Neural cell (in vitro differentiated cells): ENCODE results near the gene ZBTB11. TPM values are rescaled to one million over a fixed set of nuclear protein-coding genes. Genes with fewer than 3 reads are reported as not detected.

ENCODE experiments used
- H2AFZ ChIP-seq: fragments of 200-600, 300-800 bp; sonication (generic), shearing (Covaris generic); 2 replicates; pipeline ENCODE4 v1.6.0; 2014; ENCODE audit warnings: low read depth, mild to moderate bottlenecking, antibody characterized with exemption, low read length, moderate library complexity
- H3F3A ChIP-seq: fragments of 200-600 bp; shearing (Covaris generic); 2 replicates; pipeline ENCODE4 v1.6.1; 2016; ENCODE audit warnings: mild to moderate bottlenecking, moderate library complexity, mixed read lengths, antibody characterized with exemption, low read length; ENCODE audit not compliant: insufficient read depth, poor library complexity, severe bottlenecking
- H3K27ac ChIP-seq: fragments of 200-600, 300-800 bp; sonication (generic), shearing (Covaris generic); 2 replicates; pipeline ENCODE4 v1.5.1; 2014; ENCODE audit warnings: mild to moderate bottlenecking, low read length, moderate library complexity
- H3K27me3 ChIP-seq: fragments of 300-800, 200-600 bp; sonication (generic), shearing (Covaris generic); 2 replicates; pipeline ENCODE4 v1.6.0; 2014; ENCODE audit warnings: mild to moderate bottlenecking, low read depth, low read length, moderate library complexity; ENCODE audit not compliant: insufficient read depth
- H3K36me3 ChIP-seq: fragments of 300-800, 200-600 bp; sonication (generic), shearing (Covaris generic); 2 replicates; pipeline ENCODE4 v1.5.1; 2014; ENCODE audit warnings: mild to moderate bottlenecking, antibody characterized with exemption, low read length, moderate library complexity; ENCODE audit not compliant: insufficient read depth
- H3K4me2 ChIP-seq: fragments of 300-800, 200-600 bp; sonication (generic), shearing (Covaris generic); 2 replicates; pipeline ENCODE4 v1.6.0; 2014; ENCODE audit warnings: mild to moderate bottlenecking, low read length
- H3K4me3 ChIP-seq: fragments of 300-800, 200-600 bp; sonication (generic), shearing (Covaris generic); 2 replicates; pipeline ENCODE4 v1.5.1; 2014; ENCODE audit warnings: mild to moderate bottlenecking, low read length, moderate library complexity
- H3K79me2 ChIP-seq: fragments of 200-600 bp; shearing (Covaris generic); replicated peaks from 2 replicates; pipeline ENCODE4 v1.6.0; 2014; ENCODE audit warnings: mild to moderate bottlenecking, low read length, moderate library complexity; ENCODE audit not compliant: insufficient read depth
- H3K9ac ChIP-seq: fragments of 300-800, 200-600 bp; sonication (generic), shearing (Covaris generic); 2 replicates; pipeline ENCODE4 v1.6.1; 2016; ENCODE audit warnings: mild to moderate bottlenecking, low read length, mixed read lengths
- H3K9me2 ChIP-seq: fragments of 200-600 bp; shearing (Covaris generic); 2 replicates; pipeline ENCODE4 v1.6.1; 2016; ENCODE audit warnings: mild to moderate bottlenecking, low read length, mixed read lengths; ENCODE audit not compliant: insufficient read depth
- H3K9me3 ChIP-seq: fragments of 200-600, 300-800 bp; sonication (generic), shearing (Covaris generic); 2 replicates; pipeline ENCODE4 v1.6.1; 2016; ENCODE audit warnings: mild to moderate bottlenecking, mixed run types, low read length, moderate library complexity, mixed read lengths
- H4K20me1 ChIP-seq: fragments of 200-600 bp; shearing (Covaris generic); 2 replicates; pipeline ENCODE4 v1.6.1; 2016; ENCODE audit warnings: mild to moderate bottlenecking, mixed run types; ENCODE audit not compliant: insufficient read depth
- CTCF ChIP-seq: fragments of 450-650 bp; IDR thresholded peaks from 2 replicates; pipeline ENCODE4 v1.5.1; 2014; ENCODE audit warnings: antibody characterized with exemption, mild to moderate bottlenecking, moderate library complexity; ENCODE audit not compliant: poor library complexity, severe bottlenecking
- EP300 ChIP-seq: fragments of 450-650 bp; conservative IDR thresholded peaks from 2 replicates; pipeline ENCODE4 v1.6.1; 2014; ENCODE audit warnings: antibody characterized with exemption, mild to moderate bottlenecking, moderate library complexity; ENCODE audit not compliant: poor library complexity, severe bottlenecking
- EZH2 ChIP-seq: fragments of 200-600, 300-800 bp; shearing (Covaris generic), sonication (generic); IDR thresholded peaks from 2 replicates; pipeline ENCODE4 v1.6.1; 2014; ENCODE audit warnings: antibody characterized with exemption, low read length, borderline replicate concordance, mild to moderate bottlenecking; ENCODE audit not compliant: insufficient read depth, poor library complexity, severe bottlenecking
- MXI1 ChIP-seq: fragments of 450-650 bp; conservative IDR thresholded peaks from 2 replicates; pipeline ENCODE4 v1.6.1; 2014; ENCODE audit warnings: antibody characterized with exemption, mild to moderate bottlenecking; ENCODE audit not compliant: poor library complexity, severe bottlenecking
- POLR2AphosphoS5 ChIP-seq: IDR thresholded peaks from 2 replicates; pipeline ENCODE4 v1.6.1; 2012
- RAD21 ChIP-seq: fragments of 450-650 bp; conservative IDR thresholded peaks from 2 replicates; pipeline ENCODE4 v1.6.1; 2014; ENCODE audit warnings: antibody characterized with exemption, mild to moderate bottlenecking, moderate library complexity
- REST ChIP-seq: IDR thresholded peaks from 2 replicates; pipeline ENCODE4 v1.6.1; 2012; ENCODE audit warnings: borderline replicate concordance
- SMC3 ChIP-seq: fragments of 450-650 bp; conservative IDR thresholded peaks from 2 replicates; pipeline ENCODE4 v1.6.1; 2014; ENCODE audit warnings: antibody characterized with exemption, mild to moderate bottlenecking, moderate library complexity; ENCODE audit not compliant: poor library complexity
- TAF1 ChIP-seq: IDR thresholded peaks from 2 replicates; pipeline ENCODE4 v1.6.1; 2012; ENCODE audit warnings: low read depth
- polyA plus RNA-seq: library from polyadenylated mRNA; depleted of rRNA; stranded (reverse); fragments of >200 nt; gene quantifications from 2 replicates; pipeline ENCODE4 v1.2.3, GENCODE V29; 2014

Gene ZBTB11
- polyA plus RNA-seq, 1 donor from 2014 or later = 23.5 TPM

GRCh38 chr3:101617478-101617877 is 59.5 kb downstream of the ZBTB11 start:
- Histone ChIP-seq H3F3A (no peaks in the 10 kb centered on the region), H2AFZ (no peak overlapping the region)

GRCh38 chr3:101615525-101615924 is 61.4 kb downstream of the ZBTB11 start:
- Histone ChIP-seq H3K4me2 (no peak overlapping the region), H3K36me3 (no peaks in the 10 kb centered on the region), H3K27me3 (no peaks in the 10 kb centered on the region), H3K79me2 (no peaks in the 10 kb centered on the region), H2AFZ (no peak overlapping the region), H3K9me3 (no peaks in the 10 kb centered on the region), H3K27ac (no peak overlapping the region), H3K9ac (no peak overlapping the region), H3K9me2 (no peaks in the 10 kb centered on the region), H4K20me1 (no peaks in the 10 kb centered on the region), H3K4me3 (no peak overlapping the region), H3F3A (no peaks in the 10 kb centered on the region)
- TF ChIP-seq EP300 (no peak), REST (no peak), CTCF (no peak), TAF1 (no peak), EZH2 (no peak), RAD21 (no peak), POLR2AphosphoS5 (no peak)

More at GRCh38 chr3:101617478-101617877, 59.5 kb downstream of the ZBTB11 start:
- Histone ChIP-seq H3K27ac (no peak overlapping the region), H3K9me3 (no peaks in the 10 kb centered on the region), H3K27me3 (no peaks in the 10 kb centered on the region), H3K4me3 (no peak overlapping the region), H3K36me3 (no peaks in the 10 kb centered on the region), H3K79me2 (no peaks in the 10 kb centered on the region), H4K20me1 (no peaks in the 10 kb centered on the region), H3K9ac (no peak overlapping the region), H3K4me2 (no peak overlapping the region), H3K9me2 (no peaks in the 10 kb centered on the region)
- TF ChIP-seq RAD21 (no peak), POLR2AphosphoS5 (no peak), MXI1 (no peak), REST (no peak), SMC3 (no peak), EP300 (no peak), CTCF (no peak), TAF1 (no peak)
